ENCODE measurements around the gene RBFOX1.

DNA sequence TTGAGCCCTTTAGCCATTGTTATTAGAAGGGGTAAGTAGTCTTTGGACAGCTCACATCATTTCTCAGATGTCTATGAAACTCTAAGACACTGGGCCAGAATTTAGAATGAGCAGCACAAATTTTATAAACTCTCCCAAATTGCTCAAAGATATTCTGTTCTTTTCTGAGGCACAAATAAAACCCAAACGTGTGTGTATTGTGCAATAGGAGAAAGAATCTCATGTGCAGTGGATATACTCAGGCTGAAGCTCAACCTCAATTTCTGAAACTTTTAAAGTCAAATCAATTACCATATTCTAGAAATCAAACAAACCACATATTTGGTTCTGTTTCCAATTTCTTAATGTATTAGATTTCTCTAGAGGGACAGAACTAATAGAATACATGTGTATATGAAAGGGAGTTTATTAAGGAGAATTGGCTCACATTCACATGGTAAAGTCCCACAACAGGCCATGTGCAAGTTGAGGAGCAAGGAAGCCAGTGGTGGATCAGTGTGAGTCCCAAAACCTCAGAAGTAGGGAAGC lies 403.6 kb downstream of the RBFOX1 start:
- no peak for TF ChIP-seq RAD21 (IDR thresholded peaks at IDR 0.05; ENCODE audit: insufficient read depth, low read depth, low read length)
- TF ChIP-seq, protein P1, sequence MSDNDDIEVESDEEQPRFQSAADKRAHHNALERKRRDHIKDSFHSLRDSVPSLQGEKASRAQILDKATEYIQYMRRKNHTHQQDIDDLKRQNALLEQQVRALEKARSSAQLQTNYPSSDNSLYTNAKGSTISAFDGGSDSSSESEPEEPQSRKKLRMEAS (IDR thresholded peaks at IDR 0.05; ENCODE audit: low read depth, low read length) = no peak
- no peak for TF ChIP-seq RFX5 (IDR thresholded peaks at IDR 0.05; ENCODE audit: low read depth, low read length)
- TF ChIP-seq, protein P2, sequence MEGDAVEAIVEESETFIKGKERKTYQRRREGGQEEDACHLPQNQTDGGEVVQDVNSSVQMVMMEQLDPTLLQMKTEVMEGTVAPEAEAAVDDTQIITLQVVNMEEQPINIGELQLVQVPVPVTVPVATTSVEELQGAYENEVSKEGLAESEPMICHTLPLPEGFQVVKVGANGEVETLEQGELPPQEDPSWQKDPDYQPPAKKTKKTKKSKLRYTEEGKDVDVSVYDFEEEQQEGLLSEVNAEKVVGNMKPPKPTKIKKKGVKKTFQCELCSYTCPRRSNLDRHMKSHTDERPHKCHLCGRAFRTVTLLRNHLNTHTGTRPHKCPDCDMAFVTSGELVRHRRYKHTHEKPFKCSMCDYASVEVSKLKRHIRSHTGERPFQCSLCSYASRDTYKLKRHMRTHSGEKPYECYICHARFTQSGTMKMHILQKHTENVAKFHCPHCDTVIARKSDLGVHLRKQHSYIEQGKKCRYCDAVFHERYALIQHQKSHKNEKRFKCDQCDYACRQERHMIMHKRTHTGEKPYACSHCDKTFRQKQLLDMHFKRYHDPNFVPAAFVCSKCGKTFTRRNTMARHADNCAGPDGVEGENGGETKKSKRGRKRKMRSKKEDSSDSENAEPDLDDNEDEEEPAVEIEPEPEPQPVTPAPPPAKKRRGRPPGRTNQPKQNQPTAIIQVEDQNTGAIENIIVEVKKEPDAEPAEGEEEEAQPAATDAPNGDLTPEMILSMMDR (IDR thresholded peaks at IDR 0.05 in 2 of 3, conservative IDR thresholded peaks at IDR 0.05 in 1 of 3; ENCODE audit: control insufficient read depth in 2 of 3, extremely low read depth in 1 of 3, insufficient read depth in 1 of 3, low read depth in 3 of 3, low read length in 3 of 3) = no peak
- TF ChIP-seq, protein P3, sequence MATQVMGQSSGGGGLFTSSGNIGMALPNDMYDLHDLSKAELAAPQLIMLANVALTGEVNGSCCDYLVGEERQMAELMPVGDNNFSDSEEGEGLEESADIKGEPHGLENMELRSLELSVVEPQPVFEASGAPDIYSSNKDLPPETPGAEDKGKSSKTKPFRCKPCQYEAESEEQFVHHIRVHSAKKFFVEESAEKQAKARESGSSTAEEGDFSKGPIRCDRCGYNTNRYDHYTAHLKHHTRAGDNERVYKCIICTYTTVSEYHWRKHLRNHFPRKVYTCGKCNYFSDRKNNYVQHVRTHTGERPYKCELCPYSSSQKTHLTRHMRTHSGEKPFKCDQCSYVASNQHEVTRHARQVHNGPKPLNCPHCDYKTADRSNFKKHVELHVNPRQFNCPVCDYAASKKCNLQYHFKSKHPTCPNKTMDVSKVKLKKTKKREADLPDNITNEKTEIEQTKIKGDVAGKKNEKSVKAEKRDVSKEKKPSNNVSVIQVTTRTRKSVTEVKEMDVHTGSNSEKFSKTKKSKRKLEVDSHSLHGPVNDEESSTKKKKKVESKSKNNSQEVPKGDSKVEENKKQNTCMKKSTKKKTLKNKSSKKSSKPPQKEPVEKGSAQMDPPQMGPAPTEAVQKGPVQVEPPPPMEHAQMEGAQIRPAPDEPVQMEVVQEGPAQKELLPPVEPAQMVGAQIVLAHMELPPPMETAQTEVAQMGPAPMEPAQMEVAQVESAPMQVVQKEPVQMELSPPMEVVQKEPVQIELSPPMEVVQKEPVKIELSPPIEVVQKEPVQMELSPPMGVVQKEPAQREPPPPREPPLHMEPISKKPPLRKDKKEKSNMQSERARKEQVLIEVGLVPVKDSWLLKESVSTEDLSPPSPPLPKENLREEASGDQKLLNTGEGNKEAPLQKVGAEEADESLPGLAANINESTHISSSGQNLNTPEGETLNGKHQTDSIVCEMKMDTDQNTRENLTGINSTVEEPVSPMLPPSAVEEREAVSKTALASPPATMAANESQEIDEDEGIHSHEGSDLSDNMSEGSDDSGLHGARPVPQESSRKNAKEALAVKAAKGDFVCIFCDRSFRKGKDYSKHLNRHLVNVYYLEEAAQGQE (IDR thresholded peaks at IDR 0.05; ENCODE audit: low read depth, low read length) = no peak
- no peak for TF ChIP-seq JUNB (IDR thresholded peaks at IDR 0.05)
- TF ChIP-seq CREM (IDR thresholded peaks at IDR 0.05; ENCODE audit: low read depth) = no peak
- no peak for TF ChIP-seq ZNF274 (IDR thresholded peaks at IDR 0.05; ENCODE audit: insufficient read depth, insufficient read length)
- TF ChIP-seq SRF (IDR thresholded peaks at IDR 0.05; ENCODE audit: low read depth in 2 of 2, low read length in 2 of 2) = no peak
- TF ChIP-seq, protein P4, sequence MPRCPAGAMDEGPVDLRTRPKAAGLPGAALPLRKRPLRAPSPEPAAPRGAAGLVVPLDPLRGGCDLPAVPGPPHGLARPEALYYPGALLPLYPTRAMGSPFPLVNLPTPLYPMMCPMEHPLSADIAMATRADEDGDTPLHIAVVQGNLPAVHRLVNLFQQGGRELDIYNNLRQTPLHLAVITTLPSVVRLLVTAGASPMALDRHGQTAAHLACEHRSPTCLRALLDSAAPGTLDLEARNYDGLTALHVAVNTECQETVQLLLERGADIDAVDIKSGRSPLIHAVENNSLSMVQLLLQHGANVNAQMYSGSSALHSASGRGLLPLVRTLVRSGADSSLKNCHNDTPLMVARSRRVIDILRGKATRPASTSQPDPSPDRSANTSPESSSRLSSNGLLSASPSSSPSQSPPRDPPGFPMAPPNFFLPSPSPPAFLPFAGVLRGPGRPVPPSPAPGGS (IDR thresholded peaks at IDR 0.05; ENCODE audit: borderline replicate concordance, insufficient read depth, low read depth, low read length, poor library complexity, severe bottlenecking) = no peak

Data from GM12878 (cell line).